Lower leg skin (tissue), 3 donors: ENCODE measurements around the gene PXDN.

ENCODE experiments used
- CTCF ChIP-seq, 3 donors: fragments of 450-650 bp; IDR thresholded peaks; one replicate each; pipeline ENCODE4 v1.5.1; 2016; ENCODE audit warnings: antibody characterized with exemption in 3 of 3, mild to moderate bottlenecking in 3 of 3, moderate library complexity in 2 of 3
- POLR2A ChIP-seq, 2 donors: fragments of 450-650 bp; IDR thresholded peaks; one replicate each; pipeline ENCODE4 v1.6.1; 2016 to 2017; ENCODE audit warnings: antibody characterized with exemption in 2 of 2, mild to moderate bottlenecking in 1 of 2, moderate library complexity in 1 of 2

- TF ChIP-seq POLR2A (IDR thresholded peaks at IDR 0.05), result no peak
- no peak for TF ChIP-seq CTCF (IDR thresholded peaks at IDR 0.05)
Observed at GRCh38 chr2:1726558-1726957, 17.8 kb downstream of the PXDN start.
